Colonic mucosa (tissue), 4 donors: ENCODE results near the gene ZNF319. TPM values are rescaled to one million over a fixed set of nuclear protein-coding genes. Genes with fewer than 3 reads are reported as not detected.

Experiments used
- DNase-seq: peaks from one replicate; pipeline ENCODE4 v3.0.0-alpha.2; 2020
- H3K27ac ChIP-seq: fragments of 200-600 bp; one replicate; pipeline ENCODE4 v1.8.0; 2021
- H3K27me3 ChIP-seq: fragments of 200-600 bp; one replicate; pipeline ENCODE4 v1.8.0; 2021
- H3K36me3 ChIP-seq: fragments of 200-600 bp; one replicate; pipeline ENCODE4 v1.8.0; 2021
- H3K4me1 ChIP-seq: fragments of 200-600 bp; one replicate; pipeline ENCODE4 v1.8.0; 2021; ENCODE audit warnings: mild to moderate bottlenecking
- H3K4me3 ChIP-seq: fragments of 200-600 bp; one replicate; pipeline ENCODE4 v1.8.0; 2021
- H3K9ac ChIP-seq, 2 donors: one replicate each; pipeline ENCODE4 v1.7.0; 2013; ENCODE audit warnings: control low read depth in 2 of 2, low read depth in 2 of 2, low read length in 2 of 2
- H3K9me3 ChIP-seq: fragments of 200-600 bp; one replicate; pipeline ENCODE4 v1.8.0; 2021
- CTCF ChIP-seq: fragments of 200-600 bp; IDR thresholded peaks from one replicate; pipeline ENCODE4 v1.8.0; 2022; ENCODE audit warnings: antibody characterized with exemption, mild to moderate bottlenecking
- intact Hi-C: fragments of 100-400 bp; cut with DNase I; formaldehyde crosslinking; loops from one replicate; pipeline ENCODE4 v1.14.1; 2022
- total RNA-seq, 2 donors: library from RNA; stranded (reverse); fragmentation: NEBNext Ultra II Directional in 1 of 2; extraction: Animal tissue kit (Norgen Biotek cat#: 25700) in 1 of 2; gene quantifications; one replicate each; pipeline ENCODE4 v1.2.1, GENCODE V29; 2021
- donor health status: healthy.
- donor health status: DM: no; HTN: no; CAD: no.
- donor health status: DM: no; HTN: no; CAD: no.

Gene ZNF319
- total RNA-seq, 2 donors from 2014 or later, result 3.5 to 5.3 TPM

- Histone ChIP-seq H3K27ac (no peak overlapping the region), H3K4me3 (no peak overlapping the region), H3K9me3 (no peaks in the 10 kb centered on the region), H3K27me3 (no peaks in the 10 kb centered on the region), H3K9ac (no peak overlapping the region), H3K36me3 (no peaks in the 10 kb centered on the region), H3K4me1 (no peaks in the 10 kb centered on the region)
- no peak for TF ChIP-seq CTCF
- no peak for DNase-seq
- intact Hi-C loops, result loop anchor here (2.0 kb wide), 1 partner anchor 102 kb away; no protein-coding TSS in a partner anchor
Observed at GRCh38 chr16:58002936-58003335, 2.5 kb upstream of the ZNF319 start.

GRCh38 chr16:58002416-58002800 is 1.9 kb upstream of the ZNF319 start:
- Histone ChIP-seq H3K27me3 (no peaks in the 10 kb centered on the region), H3K9ac (no peak overlapping the region), H3K36me3 (peaks cover 5% of the 10 kb centered on the region), H3K27ac (no peak overlapping the region), H3K4me1 (no peaks in the 10 kb centered on the region), H3K9me3 (no peaks in the 10 kb centered on the region), H3K4me3 (no peak overlapping the region)
- no peak for TF ChIP-seq CTCF
- DNase-seq, result no peak
- intact Hi-C loops, result loop anchor here (2.0 kb wide), 1 partner anchor 102 kb away; no protein-coding TSS in a partner anchor

- H3K9ac ChIP-seq, result peak overlapping the region; percentile 78 to 88
- H3K4me3 ChIP-seq, result peak overlapping the region; percentile 84
- no peak for DNase-seq
- no peaks in the 10 kb centered on the region for H3K27me3 ChIP-seq
- H3K9me3 ChIP-seq, result no peaks in the 10 kb centered on the region
- no peak for TF ChIP-seq CTCF
- intact Hi-C loops, result loop anchor here (2.0 kb wide), 1 partner anchor 101 kb away; no protein-coding TSS in a partner anchor
- no peak overlapping the region for H3K27ac ChIP-seq
- no peaks in the 10 kb centered on the region for H3K4me1 ChIP-seq
- peaks cover 8% of the 10 kb centered on the region for H3K36me3 ChIP-seq
Observed at GRCh38 chr16:58001781-58002415, 1.4 kb upstream of the ZNF319 start.

GRCh38 chr16:58000706-58001676 is 519 bp upstream of the ZNF319 start, which contains the start of gene USB1:
Gene USB1 (plus strand): TSS chr16:58001407. CDS start chr16:58001484, 77 bp downstream.
- H3K36me3 ChIP-seq, result peaks cover 8% of the 10 kb centered on the region
- H3K9me3 ChIP-seq, result no peaks in the 10 kb centered on the region
- peak within 1 kb of the TSS; percentile 91 for H3K27ac ChIP-seq
- TF ChIP-seq CTCF, result peak; percentile 49
- no peaks in the 10 kb centered on the region for H3K27me3 ChIP-seq
- peak within 1 kb of the TSS; percentile 84 for H3K4me3 ChIP-seq
- H3K9ac ChIP-seq, result peak within 1 kb of the TSS; percentile 78 to 88
- intact Hi-C loops, result no loop called here
- H3K4me1 ChIP-seq, result no peaks in the 10 kb centered on the region
- DNase-seq, result peak; percentile 89

GRCh38 chr16:57999366-57999970 is 1.0 kb downstream of the ZNF319 start:
- no peaks in the 10 kb centered on the region for H3K27me3 ChIP-seq
- no peak for DNase-seq
- intact Hi-C loops, result loop anchor here (10.0 kb wide), 1 partner anchor 245 kb away; no protein-coding TSS in a partner anchor
- peak overlapping the region; percentile 84 for H3K4me3 ChIP-seq
- H3K4me1 ChIP-seq, result no peaks in the 10 kb centered on the region
- H3K9ac ChIP-seq, result peak overlapping the region; percentile 68 to 88
- no peaks in the 10 kb centered on the region for H3K9me3 ChIP-seq
- peaks cover 8% of the 10 kb centered on the region for H3K36me3 ChIP-seq
- TF ChIP-seq CTCF, result no peak
- peak overlapping the region; percentile 91 for H3K27ac ChIP-seq
